Keratinocyte (primary cell): ENCODE data around the gene COA5. TPM values are rescaled to one million over a fixed set of nuclear protein-coding genes. Genes with fewer than 3 reads are reported as not detected.

Experiments used
- DNase-seq: peaks from one replicate; pipeline ENCODE4 v3.0.0-alpha.2; 2011; ENCODE audit warnings: low read depth, missing footprints, low spot score
- FAIRE-seq: peaks from 2 replicates; lab custom pipeline; 2011; peaks lifted over from hg19 to GRCh38; lab: Jason Lieb, UNC
- H2AFZ ChIP-seq: 2 replicates; pipeline ENCODE4 v1.6.0; 2012; ENCODE audit warnings: low read length, control low read depth, inconsistent platforms; ENCODE audit not compliant: control insufficient read depth
- H3K27ac ChIP-seq: 2 replicates; pipeline ENCODE4 v1.5.1; 2011; ENCODE audit warnings: low read length; ENCODE audit not compliant: control insufficient read depth, insufficient read depth
- H3K27me3 ChIP-seq: 3 replicates; pipeline ENCODE4 v1.6.0; 2011; ENCODE audit warnings: low read length; ENCODE audit not compliant: control insufficient read depth, insufficient read depth; ENCODE audit errors: extremely low read depth
- H3K36me3 ChIP-seq, 2 experiments: 2 replicates in 1 of 2; 3 replicates in 1 of 2; pipeline ENCODE4 v1.5.1; 2011; ENCODE audit warnings: low read length in 2 of 2, mild to moderate bottlenecking in 1 of 2; ENCODE audit not compliant: control insufficient read depth in 2 of 2, insufficient read depth in 2 of 2; ENCODE audit errors: extremely low read depth in 1 of 2
- H3K4me1 ChIP-seq: 3 replicates; pipeline ENCODE4 v1.5.1; 2011; ENCODE audit warnings: low read length; ENCODE audit not compliant: control insufficient read depth, insufficient read depth; ENCODE audit errors: extremely low read depth
- H3K4me2 ChIP-seq: 3 replicates; pipeline ENCODE4 v1.6.0; 2011; ENCODE audit warnings: low read depth, low read length; ENCODE audit not compliant: control insufficient read depth, insufficient read depth; ENCODE audit errors: extremely low read depth
- H3K4me3 ChIP-seq, 3 experiments: fragments of 200-600 bp in 1 of 3; sonication (generic) in 1 of 3; 2 replicates in 2 of 3; 3 replicates in 1 of 3; pipeline ENCODE4 v1.5.1; 2011 to 2016; ENCODE audit warnings: low read length in 3 of 3, mild to moderate bottlenecking in 3 of 3, control low read depth in 2 of 3, inconsistent platforms in 1 of 3, low read depth in 1 of 3, mixed read lengths in 1 of 3, mixed run types in 1 of 3, moderate library complexity in 1 of 3; ENCODE audit not compliant: control insufficient read depth in 2 of 3, insufficient read depth in 2 of 3; ENCODE audit errors: extremely low read depth in 1 of 3
- H3K79me2 ChIP-seq: 2 replicates; pipeline ENCODE4 v1.6.0; 2012; ENCODE audit warnings: low read length; ENCODE audit not compliant: control insufficient read depth, insufficient read depth
- H3K9ac ChIP-seq: 3 replicates; pipeline ENCODE4 v1.6.0; 2011; ENCODE audit warnings: low read length; ENCODE audit not compliant: control insufficient read depth, insufficient read depth; ENCODE audit errors: extremely low read depth
- H3K9me1 ChIP-seq: 3 replicates; pipeline ENCODE4 v1.6.0; 2011; ENCODE audit warnings: low read length; ENCODE audit not compliant: control insufficient read depth, insufficient read depth; ENCODE audit errors: extremely low read depth
- H3K9me3 ChIP-seq: 2 replicates; pipeline ENCODE4 v1.5.1; 2012; ENCODE audit warnings: low read depth, low read length; ENCODE audit not compliant: control insufficient read depth
- H4K20me1 ChIP-seq: 3 replicates; pipeline ENCODE4 v1.6.0; 2011; ENCODE audit warnings: low read length; ENCODE audit not compliant: control insufficient read depth, insufficient read depth; ENCODE audit errors: extremely low read depth
- EZH2 ChIP-seq: IDR thresholded peaks from one replicate; pipeline ENCODE4 v1.6.1; 2012; ENCODE audit warnings: inconsistent platforms, mild to moderate bottlenecking, low read length, moderate library complexity
- dilution Hi-C: fragments of 300-500 bp; cut with MboI; formaldehyde crosslinking; loops from one replicate; pipeline ENCODE4 v1.7.0; 2020; ENCODE audit warnings: low sequenced_read_pairs; ENCODE audit not compliant: extremely low pct_ligation_motif_present
- polyA plus RNA-seq, 5 experiments: library from polyadenylated mRNA; depleted of rRNA in 3 of 5; stranded (reverse) in 3 of 5; stranded (forward) in 1 of 5; unstranded in 1 of 5; fragments of >200 nt; gene quantifications; 1 replicate in 1 of 5; 2 replicates in 3 of 5; 3 replicates in 1 of 5; pipeline versions ENCODE4 v1.2.1 to v1.2.3, GENCODE V29; 2011 to 2012; ENCODE audit warnings: missing spikeins in 2 of 5, low read depth in 1 of 5, low replicate concordance in 1 of 5
- TF ChIP-seq, protein P1 (sequence below), 3 experiments: IDR thresholded peaks in 1 of 3; conservative IDR thresholded peaks in 1 of 3; optimal IDR thresholded peaks in 1 of 3; 2 replicates in 2 of 3; 3 replicates in 1 of 3; pipeline versions ENCODE3 to v1.5.1; 2011; ENCODE audit warnings: low read length in 3 of 3, mild to moderate bottlenecking in 3 of 3, moderate library complexity in 2 of 3, control low read depth in 1 of 3, inconsistent platforms in 1 of 3; ENCODE audit not compliant: insufficient read depth in 2 of 3; ENCODE audit errors: extremely low read depth in 1 of 3

COA5 gene
- polyA plus RNA-seq, 1 donor (not counting 4 experiments of a cell fraction or from before 2014, with no cell fraction given) = 25.1 TPM

- no peak overlapping the region for H3K27ac ChIP-seq
- peaks cover 9 to 11% of the 10 kb centered on the region in 2 experiments for H3K36me3 ChIP-seq
Observed at GRCh38 chr2:98569197-98569793, 39.0 kb downstream of the COA5 start.

DNA sequence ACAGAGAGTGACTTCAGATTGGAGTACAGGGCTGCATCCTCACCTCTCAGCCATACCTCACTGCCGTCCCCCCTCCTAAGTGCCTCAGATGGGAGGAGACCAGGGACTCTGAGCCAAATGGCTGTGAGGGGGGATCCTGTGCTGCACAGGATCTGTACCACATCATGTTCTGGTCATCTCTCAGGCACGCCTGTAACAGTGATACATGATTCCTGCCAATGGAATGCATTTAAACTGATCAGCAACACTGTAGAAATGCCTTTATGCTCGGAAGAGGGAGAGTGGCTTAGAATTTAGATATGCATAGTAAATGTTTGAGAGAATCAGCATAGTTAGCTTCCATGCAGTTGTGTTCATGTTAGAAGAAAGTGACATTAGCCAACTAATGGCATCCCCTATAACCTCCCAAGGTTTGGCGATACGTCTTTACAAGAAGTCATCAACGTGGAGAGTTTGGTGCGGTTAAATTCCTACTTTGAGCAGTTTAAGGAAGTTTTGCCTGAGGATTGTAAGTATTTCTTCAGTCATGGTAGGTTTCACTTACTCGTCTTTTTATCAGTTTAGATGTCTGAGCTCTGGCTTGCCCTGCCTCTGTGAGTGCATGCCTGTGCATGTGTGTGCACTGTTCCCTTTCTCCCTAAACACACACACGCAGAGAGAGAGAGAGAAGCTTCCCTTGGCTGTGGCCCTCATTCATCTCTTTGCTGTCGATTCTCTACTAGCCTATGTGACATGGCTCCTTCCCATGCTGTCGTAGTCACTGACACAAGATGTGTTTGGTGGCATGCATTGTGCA, 40.0 kb downstream of the COA5 start:
- Histone ChIP-seq H3K79me2 (no peaks in the 10 kb centered on the region), H3K4me2 (peak overlapping the region; percentile 66), H3K4me3 (no peak overlapping the region), H2AFZ (no peak overlapping the region), H4K20me1 (no peaks in the 10 kb centered on the region), H3K27ac (peak overlapping the region; percentile 46), H3K27me3 (no peaks in the 10 kb centered on the region), H3K9me1 (peaks cover 4% of the 10 kb centered on the region), H3K4me1 (peaks cover 16% of the 10 kb centered on the region), H3K9me3 (no peaks in the 10 kb centered on the region), H3K9ac (no peak overlapping the region), H3K36me3 (peaks cover 11 to 13% of the 10 kb centered on the region in 2 experiments)
- FAIRE-seq = peak; percentile 92
- dilution Hi-C loops = no loop called here
- TF ChIP-seq, protein P1, sequence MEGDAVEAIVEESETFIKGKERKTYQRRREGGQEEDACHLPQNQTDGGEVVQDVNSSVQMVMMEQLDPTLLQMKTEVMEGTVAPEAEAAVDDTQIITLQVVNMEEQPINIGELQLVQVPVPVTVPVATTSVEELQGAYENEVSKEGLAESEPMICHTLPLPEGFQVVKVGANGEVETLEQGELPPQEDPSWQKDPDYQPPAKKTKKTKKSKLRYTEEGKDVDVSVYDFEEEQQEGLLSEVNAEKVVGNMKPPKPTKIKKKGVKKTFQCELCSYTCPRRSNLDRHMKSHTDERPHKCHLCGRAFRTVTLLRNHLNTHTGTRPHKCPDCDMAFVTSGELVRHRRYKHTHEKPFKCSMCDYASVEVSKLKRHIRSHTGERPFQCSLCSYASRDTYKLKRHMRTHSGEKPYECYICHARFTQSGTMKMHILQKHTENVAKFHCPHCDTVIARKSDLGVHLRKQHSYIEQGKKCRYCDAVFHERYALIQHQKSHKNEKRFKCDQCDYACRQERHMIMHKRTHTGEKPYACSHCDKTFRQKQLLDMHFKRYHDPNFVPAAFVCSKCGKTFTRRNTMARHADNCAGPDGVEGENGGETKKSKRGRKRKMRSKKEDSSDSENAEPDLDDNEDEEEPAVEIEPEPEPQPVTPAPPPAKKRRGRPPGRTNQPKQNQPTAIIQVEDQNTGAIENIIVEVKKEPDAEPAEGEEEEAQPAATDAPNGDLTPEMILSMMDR (optimal IDR thresholded peaks at IDR 0.05 in 1 of 3, IDR thresholded peaks at IDR 0.05 in 1 of 3, conservative IDR thresholded peaks at IDR 0.05 in 1 of 3; ENCODE audit: extremely low read depth in 1 of 3, insufficient read depth in 2 of 3, low read length in 3 of 3) = no peak
- no peak for TF ChIP-seq EZH2
- no peak for DNase-seq

More at GRCh38 chr2:98569197-98569793, 39.0 kb downstream of the COA5 start:
- dilution Hi-C loops = no loop called here
- H3K79me2 ChIP-seq = no peaks in the 10 kb centered on the region
- FAIRE-seq (peak; percentile 58), DNase-seq (no peak)
- H3K4me1 ChIP-seq = peaks cover 16% of the 10 kb centered on the region
- H3K9ac ChIP-seq = no peak overlapping the region
- H4K20me1 ChIP-seq = no peaks in the 10 kb centered on the region
- H2AFZ ChIP-seq = no peak overlapping the region
- H3K27me3 ChIP-seq = no peaks in the 10 kb centered on the region
- H3K9me1 ChIP-seq = peaks cover 4% of the 10 kb centered on the region
- H3K9me3 ChIP-seq = no peaks in the 10 kb centered on the region
- TF ChIP-seq, protein P1 (optimal IDR thresholded peaks at IDR 0.05 in 1 of 3, IDR thresholded peaks at IDR 0.05 in 1 of 3, conservative IDR thresholded peaks at IDR 0.05 in 1 of 3; ENCODE audit: extremely low read depth in 1 of 3, insufficient read depth in 2 of 3, low read length in 3 of 3) = peak; percentile 82 to 89 (median 85)
- no peak for TF ChIP-seq EZH2
- H3K4me3 ChIP-seq = no peak overlapping the region
- peak overlapping the region; percentile 66 for H3K4me2 ChIP-seq
